HG03558 (cell line): Measurements from ENCODE around the gene DTNBP1.

ENCODE experiments used
- ATAC-seq: cut with Tn5 transposase; IDR thresholded peaks from one replicate; pipeline ENCODE4 v1.9.1; 2021; ENCODE audit warnings: moderate number of reproducible peaks; ENCODE audit not compliant: unreplicated experiment; ENCODE audit errors: extremely low read depth

Gene DTNBP1

GRCh38 chr6:15595461-15596173 lies 67.2 kb downstream of the DTNBP1 start:
- no peak for ATAC-seq

GRCh38 chr6:15594512-15595259 lies 68.1 kb downstream of the DTNBP1 start:
- no peak for ATAC-seq

- no peak for ATAC-seq
These were observed 69.0 kb downstream of the DTNBP1 start for GRCh38 chr6:15593798-15594197.

- no peak for ATAC-seq
These were observed 70.2 kb downstream of the DTNBP1 start for GRCh38 chr6:15592610-15593009.

- no peak for ATAC-seq
These were observed 73.7 kb downstream of the DTNBP1 start for GRCh38 chr6:15588971-15589634.

GRCh38 chr6:15586503-15586902 lies 76.3 kb downstream of the DTNBP1 start:
- ATAC-seq = no peak

GRCh38 chr6:15585760-15586214 lies 77.0 kb downstream of the DTNBP1 start:
- ATAC-seq = no peak

GRCh38 chr6:15582499-15582898 lies 80.3 kb downstream of the DTNBP1 start:
- ATAC-seq = no peak

- no peak for ATAC-seq
These were observed 81.1 kb downstream of the DTNBP1 start for GRCh38 chr6:15581751-15582150.

GRCh38 chr6:15580326-15580725 lies 82.5 kb downstream of the DTNBP1 start:
- no peak for ATAC-seq

GRCh38 chr6:15578716-15579391 lies 84.0 kb downstream of the DTNBP1 start:
- ATAC-seq = no peak

GRCh38 chr6:15577550-15578171 lies 85.2 kb downstream of the DTNBP1 start:
- no peak for ATAC-seq

- ATAC-seq = no peak
These were observed 85.7 kb downstream of the DTNBP1 start for GRCh38 chr6:15577106-15577505.

GRCh38 chr6:15575357-15576033 lies 87.3 kb downstream of the DTNBP1 start:
- ATAC-seq = no peak

- no peak for ATAC-seq
These were observed 88.3 kb downstream of the DTNBP1 start for GRCh38 chr6:15574486-15574885.

- no peak for ATAC-seq
These were observed 88.8 kb downstream of the DTNBP1 start for GRCh38 chr6:15574023-15574422.

GRCh38 chr6:15573384-15573783 lies 89.4 kb downstream of the DTNBP1 start:
- no peak for ATAC-seq

GRCh38 chr6:15572296-15573016 lies 90.4 kb downstream of the DTNBP1 start:
- no peak for ATAC-seq

GRCh38 chr6:15570171-15570570 lies 92.7 kb downstream of the DTNBP1 start:
- ATAC-seq = no peak
